IMR-90 (cell line): Measurements from ENCODE around the gene FIGLA. TPM values are rescaled to one million over a fixed set of nuclear protein-coding genes. Genes with fewer than 3 reads are reported as not detected.

Source experiments
- ATAC-seq: fragments of 200-7000 bp; cut with Tn5 transposase; 2 replicates; pipeline ENCODE4 v1.9.1; 2020; ENCODE audit warnings: low read depth, mild to moderate bottlenecking, moderate library complexity
- BruUV-seq: library from RNA; stranded (reverse); fragments of 400-500 nt; replicated peaks from 2 replicates; lab custom pipeline; 2021; lab: Mats Ljungman, UMichigan
- CTCF ChIA-PET: fragments of 300-600 bp; formaldehyde crosslinking; extraction: SDS; loops from one replicate; lab custom pipeline; 2021; ENCODE audit warnings: antibody characterized with exemption; lab: Yijun Ruan, JAX
- POLR2A ChIA-PET: fragments of 300-600 bp; sonication (Branson Sonifier 250); formaldehyde crosslinking; loops from one replicate; lab custom pipeline; 2022; ENCODE audit warnings: antibody characterized with exemption; ENCODE audit not compliant: unreplicated experiment; lab: Charles Lee
- DNase-seq: peaks from one replicate; pipeline ENCODE4 v3.0.0; 2013
- H2AFZ ChIP-seq: replicated peaks from 2 replicates; pipeline ENCODE3; 2013; ENCODE audit warnings: low read length, mild to moderate bottlenecking; ENCODE audit not compliant: poor library complexity
- H2AK5ac ChIP-seq: 2 replicates; pipeline ENCODE4 v1.6.1; 2013; ENCODE audit warnings: low read depth, low read length, inconsistent platforms
- H2AK9ac ChIP-seq: replicated peaks from 2 replicates; pipeline ENCODE3; 2013; ENCODE audit warnings: mild to moderate bottlenecking, low read depth, low read length, moderate library complexity; ENCODE audit not compliant: poor library complexity
- H2BK120ac ChIP-seq: 2 replicates; pipeline ENCODE4 v1.6.1; 2013; ENCODE audit warnings: low read depth, low read length, inconsistent platforms
- H2BK15ac ChIP-seq: 3 replicates; pipeline ENCODE4 v1.6.1; 2013; ENCODE audit warnings: low read depth, low read length, inconsistent platforms
- H2BK20ac ChIP-seq: 2 replicates; pipeline ENCODE4 v1.6.1; 2013; ENCODE audit warnings: low read depth, mild to moderate bottlenecking, inconsistent platforms, low read length, moderate library complexity
- H2BK5ac ChIP-seq: 2 replicates; pipeline ENCODE4 v1.6.1; 2013; ENCODE audit warnings: mild to moderate bottlenecking, low read depth, low read length, inconsistent platforms; ENCODE audit not compliant: poor library complexity, severe bottlenecking
- H3K14ac ChIP-seq: replicated peaks from 2 replicates; pipeline ENCODE4 v1.6.1; 2013; ENCODE audit warnings: low read depth, low read length, inconsistent platforms
- H3K18ac ChIP-seq: 2 replicates; pipeline ENCODE4 v1.6.1; 2013; ENCODE audit warnings: low read depth, low read length, control low read depth
- H3K23ac ChIP-seq: 2 replicates; pipeline ENCODE4 v1.6.1; 2013; ENCODE audit warnings: low read depth, low read length, inconsistent platforms
- H3K27ac ChIP-seq: 2 replicates; pipeline ENCODE4 v1.5.1; 2013; ENCODE audit warnings: mild to moderate bottlenecking, control low read depth, low read length; ENCODE audit not compliant: insufficient read depth
- H3K27me3 ChIP-seq: 2 replicates; pipeline ENCODE4 v1.6.1; 2013; ENCODE audit warnings: low read length; ENCODE audit not compliant: control insufficient read depth, insufficient read depth
- H3K36me3 ChIP-seq: 2 replicates; pipeline ENCODE4 v1.6.1; 2013; ENCODE audit warnings: low read length, mixed read lengths; ENCODE audit not compliant: control insufficient read depth, insufficient read depth
- H3K4ac ChIP-seq: 2 replicates; pipeline ENCODE4 v1.6.1; 2013; ENCODE audit warnings: low read depth, low read length, inconsistent platforms
- H3K4me1 ChIP-seq: 2 replicates; pipeline ENCODE4 v1.6.1; 2013; ENCODE audit warnings: low read length, mixed read lengths; ENCODE audit not compliant: control insufficient read depth, insufficient read depth
- H3K4me2 ChIP-seq: 2 replicates; pipeline ENCODE4 v1.6.1; 2013; ENCODE audit warnings: low read depth, mild to moderate bottlenecking, control low read depth, low read length, moderate library complexity
- H3K4me3 ChIP-seq: 2 replicates; pipeline ENCODE4 v1.5.1; 2013; ENCODE audit warnings: low read depth, mild to moderate bottlenecking, control low read depth, low read length, moderate library complexity; ENCODE audit not compliant: insufficient read depth
- H3K56ac ChIP-seq: 2 replicates; pipeline ENCODE4 v1.6.1; 2013; ENCODE audit warnings: low read length, inconsistent platforms; ENCODE audit not compliant: insufficient read depth; ENCODE audit errors: extremely low read depth
- H3K79me1 ChIP-seq, 2 experiments: 2 replicates each; pipeline ENCODE4 v1.6.1; 2013; ENCODE audit warnings: low read length in 2 of 2, inconsistent platforms in 1 of 2, low read depth in 1 of 2
- H3K9ac ChIP-seq: 2 replicates; pipeline ENCODE4 v1.6.1; 2013; ENCODE audit warnings: low read depth, low read length, control low read depth
- H3K9me1 ChIP-seq: 2 replicates; pipeline ENCODE4 v1.6.1; 2013; ENCODE audit warnings: low read length, inconsistent platforms; ENCODE audit not compliant: insufficient read depth
- H3K9me3 ChIP-seq: 2 replicates; pipeline ENCODE4 v1.6.1; 2013; ENCODE audit warnings: low read length; ENCODE audit not compliant: control insufficient read depth, insufficient read depth
- H4K20me1 ChIP-seq: 2 replicates; pipeline ENCODE4 v1.6.1; 2013; ENCODE audit warnings: low read length, inconsistent platforms; ENCODE audit not compliant: insufficient read depth
- H4K5ac ChIP-seq: 2 replicates; pipeline ENCODE4 v1.6.1; 2013; ENCODE audit warnings: mild to moderate bottlenecking, low read depth, low read length, control low read depth
- H4K8ac ChIP-seq, 2 experiments: 2 replicates each; pipeline ENCODE4 v1.6.1; 2013; ENCODE audit warnings: low read depth in 2 of 2, low read length in 2 of 2, control low read depth in 1 of 2, inconsistent platforms in 1 of 2
- H4K91ac ChIP-seq: 2 replicates; pipeline ENCODE4 v1.6.1; 2013; ENCODE audit warnings: low read depth, low read length, inconsistent platforms; ENCODE audit not compliant: insufficient read depth
- BHLHE40 ChIP-seq: fragments of 150-350 bp; IDR thresholded peaks from 2 replicates; pipeline ENCODE4 v1.6.1; 2016; ENCODE audit warnings: mild to moderate bottlenecking, low read depth, low read length
- MAZ ChIP-seq: IDR thresholded peaks from 2 replicates; pipeline ENCODE4 v1.6.1; 2012; ENCODE audit warnings: low read depth, mild to moderate bottlenecking, low read length, improper control_type of control experiment, moderate library complexity, borderline replicate concordance
- MXI1 ChIP-seq: IDR thresholded peaks from 2 replicates; pipeline ENCODE4 v1.6.1; 2012; ENCODE audit warnings: low read depth, mild to moderate bottlenecking, low read length, moderate library complexity, borderline replicate concordance
- NFE2L2 ChIP-seq: fragments of 150-350 bp; IDR thresholded peaks from 2 replicates; pipeline ENCODE4 v1.6.1; 2016; ENCODE audit warnings: low read depth, mild to moderate bottlenecking, low read length
- RAD21 ChIP-seq: IDR thresholded peaks from 2 replicates; pipeline ENCODE4 v1.6.1; 2012; ENCODE audit warnings: low read length, improper control_type of control experiment
- RCOR1 ChIP-seq: IDR thresholded peaks from 2 replicates; pipeline ENCODE4 v1.6.1; 2012; ENCODE audit warnings: mild to moderate bottlenecking, low read length, improper control_type of control experiment; ENCODE audit not compliant: insufficient replicate concordance
- SMC3 ChIP-seq: fragments of 150-350 bp; IDR thresholded peaks from 2 replicates; pipeline ENCODE4 v1.6.1; 2016; ENCODE audit warnings: low read depth, mild to moderate bottlenecking, antibody characterized with exemption, low read length, moderate library complexity
- WGBS, 2 experiments: methylation state at CpG; one replicate each; pipeline versions ENCODE4 v1.1.5 to v1.1.7; 2013; ENCODE audit warnings: missing lambda C conversion rate in 2 of 2; ENCODE audit not compliant: insufficient read length in 1 of 2; ENCODE audit errors: extremely low coverage in 2 of 2; 5-methylcytosine and 5-hydroxymethylcytosine counted together
- dilution Hi-C: fragments of 300-500 bp; cut with HindIII; formaldehyde crosslinking; loops from one replicate; pipeline ENCODE4 v1.14.3; 2018; ENCODE audit warnings: low sequenced_read_pairs; ENCODE audit not compliant: unreplicated experiment
- in situ Hi-C: fragments of 300-500 bp; cut with MboI; formaldehyde crosslinking; loops from 3 replicates; pipeline ENCODE4 v1.14.3; 2019; ENCODE audit warnings: low sequenced_read_pairs, inconsistent platforms, mixed read lengths
- intact Hi-C: fragments of 100-400 bp; cut with micrococcal nuclease; formaldehyde crosslinking; loops from 2 replicates; pipeline ENCODE4 v1.10.0; 2022
- polyA plus RNA-seq, 3 experiments: library from polyadenylated mRNA; depleted of rRNA; stranded (reverse); fragments of >200 nt; gene quantifications; 2 replicates each; pipeline ENCODE4 v1.2.3, GENCODE V29; 2012; ENCODE audit warnings: low replicate concordance in 1 of 3
- total RNA-seq: library from RNA; depleted of rRNA; stranded (reverse); fragments of >200 nt; gene quantifications from 2 replicates; pipeline ENCODE4 v1.2.3, GENCODE V29; 2012

The FIGLA gene
- total and polyA plus RNA-seq, 2 of the 4 experiments (the other 2 are of a cell fraction), result not detected

DNA sequence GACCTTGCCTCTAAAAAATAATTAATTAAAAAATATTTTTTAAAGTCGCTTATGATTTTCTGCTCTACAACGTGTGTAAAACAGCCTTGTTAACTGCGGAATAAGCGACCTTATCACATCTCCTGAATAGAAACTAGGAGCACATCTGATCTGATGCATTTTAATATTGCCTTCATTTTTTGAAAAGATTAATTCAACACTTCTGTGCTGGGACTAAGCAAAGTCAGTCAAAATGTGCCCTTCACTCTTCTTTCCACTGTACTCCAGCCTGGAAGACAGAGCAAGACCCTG lies 17.3 kb upstream of the FIGLA start:
- H3K9me3 ChIP-seq, result no peaks in the 10 kb centered on the region
- no peak overlapping the region for H2BK20ac ChIP-seq
- no peak overlapping the region for H4K91ac ChIP-seq
- H3K23ac ChIP-seq, result no peak overlapping the region
- no peak overlapping the region for H2BK5ac ChIP-seq
- no peak overlapping the region for H3K4me2 ChIP-seq
- TF ChIP-seq SMC3, result no peak
- no peak for TF ChIP-seq NFE2L2
- no peak for TF ChIP-seq RCOR1
- TF ChIP-seq BHLHE40, result no peak
- TF ChIP-seq RAD21, result no peak
- no peak for TF ChIP-seq MAZ
- TF ChIP-seq MXI1, result no peak
- no peak overlapping the region for H3K4ac ChIP-seq
- no peaks in the 10 kb centered on the region for H3K79me1 ChIP-seq
- no peaks in the 10 kb centered on the region for H3K4me1 ChIP-seq
- H3K14ac ChIP-seq, result no peak overlapping the region
- H3K27me3 ChIP-seq, result peaks cover 6% of the 10 kb centered on the region; the same call in 1 of the 2 replicates
- no peak overlapping the region for H2AK5ac ChIP-seq
- no peak overlapping the region for H2BK15ac ChIP-seq
- BruUV-seq, result no TSS peak
- no peaks in the 10 kb centered on the region for H4K20me1 ChIP-seq
- no peak overlapping the region for H3K9ac ChIP-seq
- no peak overlapping the region for H3K56ac ChIP-seq
- no peaks in the 10 kb centered on the region for H3K36me3 ChIP-seq
- H2AK9ac ChIP-seq, result no peak overlapping the region
- no CpG with 5 or more reads among the region's 4 CpGs for WGBS, 2 experiments
- ATAC-seq, result no peak
- H3K4me3 ChIP-seq, result no peak overlapping the region
- no peaks in the 10 kb centered on the region for H3K9me1 ChIP-seq
- CTCF ChIA-PET, result no interaction called here
- dilution Hi-C loops (no loop called here), in situ Hi-C loops (no loop called here), intact Hi-C loops (no loop called here)
- POLR2A ChIA-PET, result no interaction called here
- H4K5ac ChIP-seq, result no peak overlapping the region
- H3K18ac ChIP-seq, result no peak overlapping the region
- no peak overlapping the region for H3K27ac ChIP-seq
- H2AFZ ChIP-seq, result no peak overlapping the region
- H2BK120ac ChIP-seq, result no peak overlapping the region
- DNase-seq, result no peak
- H4K8ac ChIP-seq, result no peak overlapping the region
